GM19238 (cell line): ENCODE measurements around the gene INTS6.
"Not testable (repeated sequence)": the region's sequence is repeated elsewhere in the genome, so short reads cannot be mapped to it uniquely, and the experiment has no call there.

ENCODE experiments used
- DNase-seq: peaks from one replicate; pipeline ENCODE4 v3.0.0; 2011; ENCODE audit warnings: low spot score; ENCODE audit not compliant: insufficient read length

Gene INTS6

GRCh38 chr13:51455532-51455931 is 2.7 kb upstream of the INTS6 start:
- no peak for DNase-seq

GRCh38 chr13:51453959-51454703 is 1.3 kb upstream of the INTS6 start:
- no peak for DNase-seq

DNA sequence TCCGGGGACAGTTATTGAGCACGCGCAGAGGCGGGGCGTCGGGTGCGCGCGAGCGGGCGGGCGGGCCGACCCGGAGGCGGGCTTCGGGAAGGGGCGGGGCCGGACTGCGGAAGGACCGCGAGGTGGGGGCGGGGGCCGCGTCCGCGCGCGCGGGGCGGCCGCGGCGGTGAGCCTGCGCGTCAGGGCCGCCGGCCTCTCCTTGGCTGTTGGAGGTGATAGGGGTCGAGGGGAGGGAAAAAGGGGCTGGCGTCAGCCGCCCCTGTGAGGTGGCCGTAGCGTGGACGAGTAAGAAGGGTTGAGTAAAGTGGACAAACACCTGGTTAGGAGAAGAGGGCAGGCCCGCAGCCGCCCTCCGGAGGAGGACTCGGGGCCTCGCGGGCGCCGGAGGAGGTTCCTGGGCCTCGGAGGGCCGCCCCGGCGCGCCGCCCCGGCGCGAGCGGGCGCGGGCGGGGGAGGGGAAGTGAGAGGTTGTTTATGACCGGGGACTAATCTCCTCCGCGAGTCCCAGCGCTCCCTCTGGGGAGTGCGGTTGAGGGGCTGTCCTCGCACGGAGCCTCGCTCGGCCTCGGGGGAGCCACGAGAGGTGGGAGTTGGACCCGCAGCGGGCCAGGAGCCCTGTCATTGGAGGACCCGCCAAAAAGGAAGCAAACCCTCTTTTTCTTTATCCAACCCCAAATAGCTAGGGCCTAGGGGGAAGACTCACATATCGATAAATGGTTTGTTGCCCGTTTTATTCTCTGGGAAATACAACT is 547 bp upstream of the INTS6 start:
- DNase-seq: peak; percentile 61

DNA sequence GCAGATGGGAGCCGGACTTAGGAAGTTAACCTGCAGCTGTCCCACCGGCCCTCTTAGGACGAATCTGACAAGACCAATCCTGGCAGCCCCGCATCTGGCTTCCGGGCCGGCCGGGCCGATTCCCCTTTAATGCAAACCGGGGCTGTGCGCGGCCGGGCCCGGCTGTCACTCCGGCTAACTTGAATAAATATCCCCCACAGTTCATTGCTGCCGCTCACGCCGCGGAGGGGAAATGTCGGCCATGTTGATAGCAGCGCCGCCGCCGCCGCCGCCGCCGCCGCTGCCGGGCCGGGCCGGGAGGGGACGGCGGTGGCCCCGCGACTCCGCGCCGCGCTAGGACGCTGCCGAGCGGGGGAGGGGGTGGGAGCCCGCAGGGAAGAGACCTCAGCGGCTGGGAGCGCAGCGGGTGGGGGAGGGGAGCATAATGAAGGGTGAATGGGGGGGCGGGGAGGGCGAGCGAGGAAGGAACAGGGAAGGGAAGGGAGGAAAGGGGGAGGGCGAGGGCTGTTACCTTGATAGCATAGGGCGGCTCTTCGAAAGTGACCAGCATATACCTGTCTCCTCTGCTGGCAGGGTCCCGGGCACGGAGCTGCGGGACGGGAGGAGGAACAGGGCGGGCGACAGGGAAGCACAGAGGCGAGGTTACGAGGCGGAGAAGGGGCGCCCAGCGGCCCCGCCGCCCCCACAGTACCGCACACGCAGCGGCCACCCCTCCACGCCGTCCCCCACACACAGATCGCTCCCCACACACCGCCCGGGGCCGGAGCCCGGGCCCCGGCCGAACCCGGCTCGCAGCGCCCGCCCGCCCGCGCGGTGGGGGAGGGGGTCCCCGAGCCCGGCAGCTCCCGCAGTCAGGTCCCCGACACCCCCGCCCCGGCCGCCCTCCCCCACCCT is 1.1 kb downstream of the INTS6 start:
- DNase-seq: peak; percentile 53

DNA sequence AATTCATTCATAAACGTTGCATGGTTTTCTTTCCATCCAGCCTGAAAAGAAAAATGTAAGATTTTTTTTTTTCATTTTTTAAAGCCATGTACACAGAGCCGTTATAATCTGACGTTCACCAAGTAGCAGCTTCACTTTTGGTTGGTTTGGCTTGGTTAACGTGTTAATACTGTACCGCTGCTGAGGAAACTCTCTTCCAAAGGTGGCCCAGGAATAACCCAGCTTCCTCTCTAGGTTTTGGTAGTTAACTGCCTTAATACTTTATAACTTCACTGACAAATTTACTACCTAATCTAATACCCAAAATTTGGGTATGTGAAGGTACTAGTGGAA is 1.7 kb downstream of the INTS6 start:
- no peak for DNase-seq

DNA sequence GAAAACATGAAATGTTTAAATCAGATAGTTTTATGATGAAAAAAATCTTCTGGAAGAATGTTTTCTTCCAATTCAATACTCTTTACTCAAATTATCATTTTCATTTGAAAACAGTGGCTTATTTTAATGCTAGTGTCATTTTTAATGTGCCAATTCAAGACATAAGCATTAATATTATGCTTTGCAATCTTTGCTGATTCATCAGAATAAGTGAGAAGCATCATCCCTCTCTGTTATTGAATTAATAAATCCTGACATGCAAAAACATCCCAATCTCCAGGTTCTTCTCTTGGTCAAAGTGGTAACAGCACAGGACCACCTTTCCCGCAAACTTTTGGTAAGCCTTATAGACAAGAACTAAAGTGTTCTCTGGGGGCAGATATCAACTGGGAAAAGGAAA is 3.8 kb downstream of the INTS6 start:
- DNase-seq: no peak

DNA sequence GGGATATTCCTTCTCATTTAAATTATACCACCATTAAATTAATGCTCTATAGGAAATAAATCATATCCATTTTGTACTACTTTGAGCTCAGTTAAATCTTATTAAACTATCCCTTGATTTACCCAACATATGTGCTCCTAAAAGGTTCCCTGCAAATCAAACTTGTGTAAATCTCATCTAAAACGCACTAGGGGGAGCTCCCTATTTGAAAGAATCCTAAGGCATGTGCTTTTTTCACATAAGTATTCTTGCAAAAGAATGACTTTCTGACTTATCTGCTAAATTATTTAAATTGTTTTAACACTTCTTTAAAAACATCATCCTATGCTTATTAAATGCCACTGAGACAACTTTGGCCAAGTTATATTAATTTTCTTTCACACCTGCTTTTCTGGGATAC is 7.9 kb downstream of the INTS6 start:
- DNase-seq: no peak

- DNase-seq: no peak
Observed at GRCh38 chr13:51440381-51440780, 12.5 kb downstream of the INTS6 start.

DNA sequence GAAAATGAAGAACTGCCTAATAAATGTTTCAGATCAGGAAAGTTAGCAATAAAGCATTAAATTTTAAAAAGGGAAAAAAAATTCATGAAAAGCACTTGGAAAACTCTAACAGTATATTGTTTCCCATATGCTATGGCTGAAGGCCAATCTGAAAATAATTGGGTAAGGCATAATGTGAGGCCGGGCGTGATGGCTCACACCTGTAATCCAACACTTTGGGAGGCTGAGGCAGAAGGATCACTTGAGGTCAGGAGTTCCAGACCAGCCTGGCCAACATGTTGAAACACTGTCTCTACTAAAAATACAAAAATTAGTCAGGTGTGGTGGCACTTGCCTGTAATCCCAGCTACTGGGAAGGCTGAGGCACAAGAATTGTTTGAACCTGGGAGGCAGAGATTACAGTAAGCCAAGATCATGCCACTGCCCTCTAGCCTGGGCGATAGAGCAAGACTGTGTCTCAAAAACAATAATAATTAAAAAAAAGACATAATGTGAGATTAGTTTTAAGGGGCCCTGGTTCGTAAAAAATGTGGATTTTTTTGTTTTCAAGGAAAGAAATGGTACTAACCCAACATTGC is 15.2 kb downstream of the INTS6 start:
- DNase-seq: no peak

DNA sequence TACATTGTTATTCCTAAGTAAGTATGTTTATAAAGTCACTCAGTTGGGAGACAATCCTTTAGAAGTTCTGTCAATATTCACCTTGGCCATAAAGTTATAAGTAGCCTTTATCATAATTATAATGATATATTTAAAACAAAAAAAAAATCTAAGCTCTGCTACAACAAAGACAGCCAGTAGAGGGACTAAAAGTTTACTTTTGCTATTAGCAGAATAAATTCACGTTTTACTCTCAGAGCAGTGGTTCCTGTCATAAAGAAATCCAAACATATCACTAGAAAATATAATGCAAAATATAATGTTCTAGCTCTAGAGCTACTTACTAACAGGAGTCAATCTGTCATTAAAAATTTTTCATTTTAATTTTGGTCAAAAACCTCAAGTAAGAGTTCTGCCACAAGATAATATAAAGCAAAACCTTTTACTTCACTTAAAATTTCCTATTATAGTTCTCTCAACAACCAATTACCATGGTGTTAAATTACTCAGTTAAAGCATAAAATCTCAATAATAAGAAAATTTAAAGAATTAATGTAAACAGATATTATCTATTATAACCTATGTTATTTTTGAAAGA is 17.7 kb downstream of the INTS6 start:
- DNase-seq: no peak

- DNase-seq: no peak
Observed at GRCh38 chr13:51432576-51432975, 20.3 kb downstream of the INTS6 start.

- no peak for DNase-seq
Observed at GRCh38 chr13:51426982-51427381, 25.9 kb downstream of the INTS6 start.

- no peak for DNase-seq
Observed at GRCh38 chr13:51425410-51426042, 27.3 kb downstream of the INTS6 start.

GRCh38 chr13:51423766-51424165 is 29.1 kb downstream of the INTS6 start:
- DNase-seq: no peak

GRCh38 chr13:51422484-51422883 is 30.4 kb downstream of the INTS6 start:
- DNase-seq: no peak

DNA sequence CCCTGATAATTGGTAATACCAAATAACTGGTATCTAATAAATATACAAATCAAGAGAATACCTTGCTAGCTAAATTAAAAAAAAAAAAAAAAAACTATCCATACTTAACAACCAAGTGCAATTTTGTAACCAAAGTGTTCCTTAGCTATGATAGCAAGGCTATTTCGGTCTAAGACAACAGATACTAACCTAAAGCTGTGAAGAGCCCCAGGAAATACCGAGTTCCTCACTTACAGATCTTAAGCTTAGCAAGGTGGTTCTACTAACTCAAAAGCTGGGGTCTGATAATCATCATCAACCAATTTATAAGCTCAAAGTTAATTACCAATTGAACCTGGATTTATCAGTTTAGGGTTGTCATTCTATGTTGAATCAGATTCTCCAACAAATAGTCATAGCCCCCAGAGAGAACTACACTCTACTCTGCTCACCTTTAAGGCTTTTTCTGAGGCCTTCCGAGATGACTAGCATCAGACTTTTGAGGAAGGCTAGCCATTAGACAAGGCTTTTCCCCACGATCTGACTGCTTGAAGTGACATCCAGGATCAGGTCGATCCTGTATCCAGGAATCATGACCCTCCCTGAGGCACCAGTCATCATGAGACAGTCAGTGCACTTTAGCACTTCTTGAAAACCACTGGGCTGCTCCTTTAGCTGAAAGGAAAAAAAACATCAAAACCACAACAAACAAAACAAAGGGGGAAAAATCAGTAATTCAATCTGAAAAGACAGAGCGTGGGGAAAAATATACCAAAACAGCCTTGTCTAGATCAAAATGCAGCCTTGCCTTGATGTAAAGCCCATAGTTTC is 31.9 kb downstream of the INTS6 start:
- no peak for DNase-seq

DNA sequence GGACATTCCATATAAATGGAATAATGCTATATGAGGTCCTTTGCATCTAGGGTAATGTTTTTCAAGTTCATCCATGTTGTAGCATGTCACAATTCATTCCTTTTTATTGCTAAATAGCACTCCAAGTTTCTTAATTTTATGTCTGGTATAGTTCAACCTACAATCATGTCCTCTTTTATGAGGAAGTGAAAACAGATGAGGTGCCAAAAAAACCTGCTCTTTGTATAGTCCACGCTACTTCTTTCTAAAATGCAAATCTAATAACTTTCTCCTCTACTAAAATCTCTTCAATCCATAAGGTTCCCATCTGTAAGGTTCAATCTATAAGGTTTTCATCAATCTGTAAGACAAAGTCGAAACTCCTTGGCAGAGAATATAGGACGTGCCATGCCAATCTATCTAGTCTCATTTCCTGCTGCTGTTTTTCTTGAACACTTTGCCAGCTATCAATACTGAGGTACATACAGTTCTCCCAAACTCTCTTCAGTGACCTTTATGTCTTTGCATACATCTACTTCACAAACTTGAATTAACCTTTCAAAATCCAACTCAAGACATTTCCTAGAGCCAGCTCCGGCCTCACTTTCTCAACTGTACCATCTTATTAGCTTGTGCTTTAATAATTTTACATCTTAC is 33.7 kb downstream of the INTS6 start:
- DNase-seq: no peak

GRCh38 chr13:51417716-51418115 is 35.1 kb downstream of the INTS6 start:
- no peak for DNase-seq

DNA sequence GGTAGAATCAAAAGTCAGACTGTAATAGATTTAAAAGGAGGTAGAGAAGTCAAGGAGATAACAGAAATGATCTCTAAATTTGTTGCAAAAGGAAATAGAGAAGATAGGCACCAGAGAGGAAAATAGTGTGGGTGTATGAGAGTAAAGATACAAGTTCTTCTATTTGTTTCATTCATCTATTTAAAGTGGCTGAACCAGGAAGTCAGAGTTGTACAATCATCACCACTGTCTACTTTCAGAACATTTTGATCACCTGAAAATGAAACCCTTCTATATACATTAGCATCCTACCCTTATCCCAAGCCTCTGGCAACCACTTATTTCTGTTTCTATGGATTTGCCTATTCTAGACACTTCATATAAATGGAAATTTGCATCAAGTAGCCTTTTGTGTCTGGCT is 36.7 kb downstream of the INTS6 start:
- DNase-seq: no peak

DNA sequence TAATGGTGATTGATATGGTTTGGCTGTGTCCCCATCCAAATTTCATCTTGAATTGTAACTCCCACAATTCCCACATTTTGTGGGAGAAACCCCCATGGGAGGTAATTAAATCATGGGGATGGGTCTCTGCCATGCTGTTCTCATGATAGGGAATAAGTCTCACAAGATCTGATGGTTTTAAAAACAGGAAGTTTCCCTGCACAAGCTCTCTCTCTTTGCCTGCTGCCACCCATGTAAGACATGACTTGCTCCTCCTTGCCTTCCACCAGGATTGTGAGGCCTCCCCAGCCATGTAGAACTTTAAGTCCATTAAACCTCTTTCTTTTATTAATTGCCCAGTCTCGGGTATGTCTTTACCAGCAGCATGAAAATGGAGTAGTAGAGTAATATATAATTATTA is 37.5 kb downstream of the INTS6 start:
- DNase-seq: not testable (repeated sequence)
